Thymus (tissue), 14 donors: ENCODE results near the gene CMTM5. TPM values are rescaled to one million over a fixed set of nuclear protein-coding genes. Genes with fewer than 3 reads are reported as not detected.

ENCODE experiments used
- DNase-seq, 9 donors: peaks; one replicate each; pipeline ENCODE4 v3.0.0-alpha.2; 2013; ENCODE audit warnings: low spot score in 9 of 9, low read depth in 6 of 9, missing footprints in 1 of 9
- H3K27ac ChIP-seq, 2 donors: one replicate each; pipeline ENCODE4 v1.5.1; 2013; ENCODE audit warnings: control low read depth in 1 of 2, low read depth in 1 of 2, low read length in 1 of 2, mild to moderate bottlenecking in 1 of 2, moderate library complexity in 1 of 2
- H3K27me3 ChIP-seq, 2 donors: one replicate each; pipeline ENCODE4 v1.5.1; 2013; ENCODE audit warnings: low read length in 1 of 2; ENCODE audit not compliant: control insufficient read depth in 2 of 2, insufficient read depth in 1 of 2
- H3K36me3 ChIP-seq, 2 donors: one replicate each; pipeline ENCODE4 v1.5.1; 2013; ENCODE audit warnings: low read length in 1 of 2, mild to moderate bottlenecking in 1 of 2, moderate library complexity in 1 of 2; ENCODE audit not compliant: control insufficient read depth in 2 of 2, insufficient read depth in 2 of 2
- H3K4me1 ChIP-seq, 2 donors: one replicate each; pipeline ENCODE4 v1.5.1; 2013; ENCODE audit warnings: low read length in 2 of 2; ENCODE audit not compliant: control insufficient read depth in 2 of 2, insufficient read depth in 2 of 2
- H3K4me3 ChIP-seq, 2 donors: one replicate each; pipeline ENCODE4 v1.5.1; 2013; ENCODE audit warnings: low read length in 2 of 2, control low read depth in 1 of 2, mild to moderate bottlenecking in 1 of 2
- H3K9me3 ChIP-seq, 2 donors: one replicate each; pipeline ENCODE4 v1.5.1; 2013; ENCODE audit warnings: low read length in 1 of 2, mild to moderate bottlenecking in 1 of 2; ENCODE audit not compliant: control insufficient read depth in 2 of 2, insufficient read depth in 1 of 2
- WGBS: extraction: QIAGEN DNeasy Blood & Tissue Kit; methylation state at CpG from one replicate; pipeline ENCODE4 v1.1.7; 2013; 5-methylcytosine and 5-hydroxymethylcytosine counted together
- long read RNA-seq, 10 donors: transcript quantifications; one replicate each; lab custom pipeline, GENCODE V29; 2026
- polyA plus RNA-seq: library from polyadenylated mRNA; stranded (reverse); fragments of 200-250 nt; gene quantifications from one replicate; pipeline ENCODE4 v1.2.3, GENCODE V29; 2013
- total RNA-seq: library from RNA; stranded (reverse); fragments of 120-200 nt; gene quantifications from one replicate; pipeline ENCODE4 v1.2.4, GENCODE V29; 2013
- donor health status: healthy.

The CMTM5 gene
- 0.05 TPM for total RNA-seq
- 0.37 TPM for polyA plus RNA-seq
- long read RNA-seq, donor 1, result 0 reads
- long read RNA-seq, donor 2, result 0 reads
- long read RNA-seq, donor 3, result 0 reads
- long read RNA-seq, donor 4, result 0 reads
- long read RNA-seq, donor 5, partial matches to known transcripts, result 0 of 1 reads
- long read RNA-seq, donor 5, other reads (novel, unspliced or antisense), result 0 of 1 reads
- long read RNA-seq, donor 6, partial matches to known transcripts, result 0 of 1 reads
- long read RNA-seq, donor 6, other reads (novel, unspliced or antisense), result 0 of 1 reads
- long read RNA-seq, donor 7, result 0 reads
- long read RNA-seq, donor 8, result 0 reads
- long read RNA-seq, donor 9, result 0 reads
- long read RNA-seq, donor 10, result 0 reads

DNA sequence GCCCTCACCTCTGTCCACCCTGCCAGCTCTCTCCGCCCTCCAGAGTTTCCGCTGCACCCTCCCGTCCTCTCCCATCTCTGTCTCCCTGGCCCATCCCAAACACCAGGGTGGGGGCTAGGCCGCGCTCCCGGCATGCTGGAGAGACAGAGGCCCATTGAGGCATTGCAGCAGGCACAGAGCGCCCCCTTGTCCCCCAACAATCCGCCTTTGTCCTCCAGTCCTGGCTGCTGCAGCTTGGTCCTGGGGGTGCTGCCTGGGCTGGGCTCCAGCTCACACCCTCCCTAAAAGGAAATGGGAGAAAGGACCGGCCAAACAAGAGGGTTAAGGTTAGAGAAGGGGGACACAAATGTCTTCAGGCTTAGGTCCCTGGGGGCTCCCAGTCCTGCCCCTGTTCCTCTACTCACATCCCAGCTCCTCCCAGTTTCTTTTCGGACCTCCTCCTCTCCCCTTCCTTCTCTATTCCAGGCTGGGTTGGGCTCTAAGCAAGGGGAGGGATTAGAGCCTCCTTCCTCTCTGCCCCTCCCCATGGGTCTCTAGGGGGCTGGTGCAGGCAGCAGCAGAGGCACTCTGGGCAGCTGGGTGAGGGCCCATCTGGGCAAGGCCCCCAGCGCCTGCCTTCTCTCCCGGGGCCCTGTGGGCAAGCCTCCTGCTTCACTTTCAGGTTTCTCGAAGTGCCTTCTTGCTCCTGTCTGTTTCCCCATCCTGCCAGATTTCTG is at the start of gene CMTM5:
TSS of gene CMTM5 (plus strand) at position 565 of the 716 bp plus-strand sequence. CDS start 206 bp downstream, outside the sequence.
- Histone ChIP-seq H3K4me1 (no peaks in the 10 kb centered on the region), H3K36me3 (no peaks in the 10 kb centered on the region), H3K27me3 (peaks cover 0 to 25% of the 10 kb centered on the region in 2 donors), H3K27ac (no peak within 1 kb of the TSS), H3K9me3 (no peaks in the 10 kb centered on the region), H3K4me3 (no peak within 1 kb of the TSS)
- whole genome bisulfite sequencing, result 90% methylated on average over 13 of the region's 13 CpGs
- no peak for DNase-seq

DNA sequence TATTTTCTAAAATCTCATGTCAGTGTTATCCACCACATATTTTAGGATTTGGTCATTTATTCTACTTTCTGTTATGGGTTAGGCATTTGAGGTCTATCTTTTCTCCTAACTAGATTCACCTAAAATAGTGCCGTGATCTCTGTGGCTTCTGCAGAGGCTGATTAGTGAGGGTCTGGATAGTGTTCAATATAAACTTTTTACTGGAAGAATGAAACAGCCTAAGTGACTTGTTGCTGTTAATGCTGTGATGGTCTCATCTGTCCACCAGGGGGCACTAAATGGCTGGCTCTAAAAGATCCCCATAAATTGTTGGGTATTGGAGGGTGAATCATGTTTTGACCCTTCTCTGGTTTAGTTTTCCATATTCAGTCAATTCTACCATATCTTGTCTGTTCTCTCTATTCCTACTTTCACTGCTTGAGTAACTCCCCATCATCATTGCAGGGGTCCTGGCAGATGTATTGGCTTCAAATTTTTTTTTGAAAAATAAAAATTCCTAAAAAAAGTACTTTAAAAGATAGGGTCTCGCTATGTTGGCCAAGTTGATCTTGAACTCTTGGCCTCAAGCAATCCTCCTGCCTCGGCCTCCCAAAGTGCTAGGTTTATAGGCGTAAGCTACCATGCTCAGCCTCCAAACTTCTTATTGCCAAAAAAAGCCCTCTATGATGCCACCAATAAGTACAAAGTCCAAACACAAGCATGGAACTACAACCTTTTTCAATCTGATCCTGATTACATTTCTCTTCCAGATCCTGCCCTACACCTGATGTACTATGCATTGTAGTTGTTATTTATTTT is 48.7 kb upstream of the CMTM5 start:
- Histone ChIP-seq H3K36me3 (peaks cover 25 to 26% of the 10 kb centered on the region in 2 donors), H3K27ac (no peak overlapping the region), H3K4me1 (peaks cover under 1 to 1% of the 10 kb centered on the region in 2 donors), H3K27me3 (peaks cover 0 to 2% of the 10 kb centered on the region in 2 donors), H3K4me3 (no peak overlapping the region), H3K9me3 (no peaks in the 10 kb centered on the region)
- WGBS, result 53% methylated on average over 4 of the region's 4 CpGs
- peak in 7 of 9 donors; percentile 50 to 79 (median 65) for DNase-seq

- H3K36me3 ChIP-seq, result no peaks in the 10 kb centered on the region
- no peak overlapping the region for H3K4me3 ChIP-seq
- H3K27ac ChIP-seq, result no peak overlapping the region
- 96% methylated on average over 5 of the region's 5 CpGs for WGBS
- DNase-seq, result no peak
- H3K27me3 ChIP-seq, result peaks cover 0 to under 1% of the 10 kb centered on the region in 2 donors
- H3K4me1 ChIP-seq, result no peaks in the 10 kb centered on the region
- no peaks in the 10 kb centered on the region for H3K9me3 ChIP-seq
Measured at GRCh38 chr14:23335623-23336022, 41.2 kb upstream of the CMTM5 start.

DNA sequence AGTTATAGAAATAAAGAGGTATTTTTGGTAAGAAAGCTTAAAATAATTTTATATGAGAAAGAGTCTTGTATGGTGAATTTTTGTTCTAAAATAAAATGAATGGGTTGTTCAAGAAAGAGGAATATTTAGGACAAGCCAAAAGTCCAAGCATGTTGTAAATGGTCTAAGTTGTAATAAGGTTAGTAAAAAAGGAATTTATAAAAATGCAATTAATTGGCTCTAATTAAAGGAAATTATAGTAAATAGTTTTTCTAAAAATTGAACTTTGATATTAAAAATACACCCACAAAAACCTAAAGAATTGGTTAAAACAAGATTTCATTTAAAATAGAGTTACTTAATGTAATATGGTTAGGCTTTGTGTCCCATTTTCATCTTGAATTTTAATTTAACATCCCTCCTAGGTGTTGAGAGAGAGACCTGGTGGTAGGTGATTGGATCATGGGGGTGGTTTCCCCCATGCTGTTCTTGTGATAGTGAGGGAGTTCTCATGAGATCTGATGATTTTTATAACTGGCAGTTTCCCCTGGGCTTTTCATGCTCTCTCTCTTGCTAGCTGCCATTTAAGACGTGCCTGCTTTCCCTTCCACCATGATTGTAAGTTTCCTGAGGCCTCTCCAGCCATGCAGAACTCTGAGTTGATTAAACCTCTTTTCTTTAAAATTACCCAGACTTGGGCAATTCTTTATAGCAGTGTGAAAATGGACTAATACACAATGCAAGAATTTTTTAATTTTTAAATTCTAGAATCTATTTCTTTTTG is 37.2 kb upstream of the CMTM5 start:
- 91% methylated on average over 1 of the region's 1 CpG for WGBS
- DNase-seq, result no peak
- Histone ChIP-seq H3K9me3 (no peaks in the 10 kb centered on the region), H3K36me3 (no peaks in the 10 kb centered on the region), H3K27me3 (no peaks in the 10 kb centered on the region), H3K27ac (no peak overlapping the region), H3K4me3 (no peak overlapping the region), H3K4me1 (no peaks in the 10 kb centered on the region)

GRCh38 chr14:23344481-23344880 is 32.4 kb upstream of the CMTM5 start:
- H3K4me3 ChIP-seq, result no peak overlapping the region
- no peak for DNase-seq
- peaks cover 0 to 9% of the 10 kb centered on the region in 2 donors for H3K27me3 ChIP-seq
- H3K9me3 ChIP-seq, result no peaks in the 10 kb centered on the region
- WGBS, result 86% methylated on average over 3 of the region's 3 CpGs
- H3K27ac ChIP-seq, result no peak overlapping the region
- H3K4me1 ChIP-seq, result no peaks in the 10 kb centered on the region
- H3K36me3 ChIP-seq, result no peaks in the 10 kb centered on the region

DNA sequence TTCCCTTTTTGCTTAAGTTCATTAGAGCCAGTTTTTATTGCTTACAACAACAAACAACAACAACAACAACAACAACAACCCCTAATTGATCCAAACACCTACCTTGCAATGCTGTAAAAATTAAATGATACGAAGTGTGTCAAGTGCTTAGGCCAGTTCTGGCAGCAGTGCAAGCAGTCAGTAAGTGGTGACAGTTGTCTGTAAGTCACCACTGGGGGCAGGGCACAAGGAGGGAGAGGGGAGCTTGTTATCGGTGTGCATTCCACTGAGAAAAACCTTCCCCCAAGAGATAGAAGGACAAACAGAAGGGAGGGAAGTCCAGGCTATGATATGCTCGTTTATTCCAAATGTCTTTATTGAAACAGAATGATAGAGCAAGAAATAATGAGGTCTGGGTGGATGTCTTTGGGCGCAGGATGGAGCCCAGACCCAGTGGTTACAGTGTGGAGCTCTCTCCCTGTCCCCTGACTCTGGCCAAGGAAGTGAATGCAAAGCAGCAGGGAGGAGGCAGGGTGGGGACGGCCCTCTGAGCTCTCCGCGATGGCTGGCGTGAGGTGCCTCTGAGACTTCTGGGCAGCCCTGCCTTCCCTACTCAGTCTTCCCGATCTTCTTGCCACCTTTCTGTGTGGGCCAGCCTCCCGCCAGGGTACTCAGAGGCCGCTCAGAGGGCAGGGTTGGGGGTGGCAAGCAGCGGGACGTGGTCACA is 30.7 kb upstream of the CMTM5 start:
- Histone ChIP-seq H3K36me3 (no peaks in the 10 kb centered on the region), H3K27ac (no peak overlapping the region), H3K27me3 (peaks cover 5 to 18% of the 10 kb centered on the region in 2 donors), H3K4me3 (no peak overlapping the region), H3K9me3 (no peaks in the 10 kb centered on the region), H3K4me1 (no peaks in the 10 kb centered on the region)
- no peak for DNase-seq
- WGBS, result 95% methylated on average over 13 of the region's 13 CpGs

- Histone ChIP-seq H3K9me3 (peaks cover 0 to 1% of the 10 kb centered on the region in 2 donors), H3K27me3 (peaks cover 12 to 25% of the 10 kb centered on the region in 2 donors), H3K36me3 (no peaks in the 10 kb centered on the region), H3K27ac (no peak overlapping the region), H3K4me1 (peaks cover 0 to 3% of the 10 kb centered on the region in 2 donors), H3K4me3 (no peak overlapping the region)
- DNase-seq, result no peak
- WGBS, result 92% methylated on average over 27 of the region's 27 CpGs
Measured at GRCh38 chr14:23346693-23347405, 30.0 kb upstream of the CMTM5 start.
